Suprapubic skin (tissue), 4 donors: Measurements from ENCODE around the gene HCFC1.

Experiments used
- EP300 ChIP-seq: sonication (generic); formaldehyde crosslinking; IDR thresholded peaks from one replicate; pipeline ENCODE4 v1.6.1; 2017; ENCODE audit warnings: antibody characterized with exemption
- POLR2A ChIP-seq, 2 donors: fragments of 450-650 bp; IDR thresholded peaks; one replicate each; pipeline ENCODE4 v1.6.1; 2017; ENCODE audit warnings: antibody characterized with exemption in 2 of 2, mild to moderate bottlenecking in 2 of 2, moderate library complexity in 2 of 2
- POLR2AphosphoS5 ChIP-seq, 3 donors: sonication (generic); formaldehyde crosslinking; IDR thresholded peaks; one replicate each; pipeline ENCODE4 v1.6.1; 2017; ENCODE audit warnings: antibody characterized with exemption in 3 of 3
- TF ChIP-seq, protein P1 (sequence below), 2 donors: fragments of 200-600 bp in 1 of 2; fragments of 450-650 bp in 1 of 2; sonication (generic) in 1 of 2; IDR thresholded peaks; one replicate each; pipeline ENCODE4 v1.5.1; 2016 to 2019; ENCODE audit warnings: antibody characterized with exemption in 2 of 2, mild to moderate bottlenecking in 1 of 2, moderate library complexity in 1 of 2

DNA sequence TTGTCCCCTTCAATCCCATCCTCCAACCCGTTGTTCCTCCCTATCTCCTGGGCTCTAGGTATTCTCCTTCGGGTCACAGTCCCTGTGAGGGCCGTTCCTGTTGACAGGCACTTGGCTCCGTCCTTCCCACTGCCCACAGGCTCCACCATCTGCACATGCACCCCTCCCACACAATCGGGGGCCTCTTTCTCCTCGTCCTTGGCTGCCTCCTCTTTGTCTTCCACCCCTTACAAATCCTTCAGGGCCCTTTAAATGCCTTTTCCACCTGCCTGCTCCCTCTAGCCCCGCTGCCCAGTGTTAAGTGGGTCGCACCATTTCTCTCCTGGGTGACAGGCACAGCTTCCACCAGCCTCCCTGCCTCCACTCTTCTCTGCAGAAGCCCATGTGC lies 69.9 kb downstream of the HCFC1 start:
- no peak for TF ChIP-seq POLR2A (IDR thresholded peaks at IDR 0.05)
- TF ChIP-seq, protein P1, sequence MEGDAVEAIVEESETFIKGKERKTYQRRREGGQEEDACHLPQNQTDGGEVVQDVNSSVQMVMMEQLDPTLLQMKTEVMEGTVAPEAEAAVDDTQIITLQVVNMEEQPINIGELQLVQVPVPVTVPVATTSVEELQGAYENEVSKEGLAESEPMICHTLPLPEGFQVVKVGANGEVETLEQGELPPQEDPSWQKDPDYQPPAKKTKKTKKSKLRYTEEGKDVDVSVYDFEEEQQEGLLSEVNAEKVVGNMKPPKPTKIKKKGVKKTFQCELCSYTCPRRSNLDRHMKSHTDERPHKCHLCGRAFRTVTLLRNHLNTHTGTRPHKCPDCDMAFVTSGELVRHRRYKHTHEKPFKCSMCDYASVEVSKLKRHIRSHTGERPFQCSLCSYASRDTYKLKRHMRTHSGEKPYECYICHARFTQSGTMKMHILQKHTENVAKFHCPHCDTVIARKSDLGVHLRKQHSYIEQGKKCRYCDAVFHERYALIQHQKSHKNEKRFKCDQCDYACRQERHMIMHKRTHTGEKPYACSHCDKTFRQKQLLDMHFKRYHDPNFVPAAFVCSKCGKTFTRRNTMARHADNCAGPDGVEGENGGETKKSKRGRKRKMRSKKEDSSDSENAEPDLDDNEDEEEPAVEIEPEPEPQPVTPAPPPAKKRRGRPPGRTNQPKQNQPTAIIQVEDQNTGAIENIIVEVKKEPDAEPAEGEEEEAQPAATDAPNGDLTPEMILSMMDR (IDR thresholded peaks at IDR 0.05) = no peak
- no peak for TF ChIP-seq EP300
- no peak for TF ChIP-seq POLR2AphosphoS5 (IDR thresholded peaks at IDR 0.05)
